IgD-negative memory B cell (primary cell): ENCODE results near the gene HERC5. TPM values are rescaled to one million over a fixed set of nuclear protein-coding genes. Genes with fewer than 3 reads are reported as not detected.

Experiments
- polyA plus RNA-seq: library from polyadenylated mRNA; unstranded; fragments of 300-500 nt; fragmentation: Illumina TruSeq; gene quantifications from one replicate; pipeline ENCODE4 v1.2.3, GENCODE V29; 2021

HERC5 gene
- polyA plus RNA-seq, 1 donor from 2014 or later: 14.6 TPM

Other genes starting within 250 kb of the HERC5 start
- gene PPM1K, start 172.6 kb upstream of the HERC5 start, polyA plus RNA-seq: 142 TPM
- 10.2 TPM for gene HERC6, start 78.3 kb upstream of the HERC5 start, polyA plus RNA-seq
- 212 TPM for gene PYURF, start 66.7 kb downstream of the HERC5 start, polyA plus RNA-seq
- gene HERC3, start 135.4 kb downstream of the HERC5 start, polyA plus RNA-seq: 32.6 TPM
- 1.0 TPM for gene NAP1L5, start 240.7 kb downstream of the HERC5 start, polyA plus RNA-seq